ENCODE results near the gene RUFY4. TPM values are rescaled to one million over a fixed set of nuclear protein-coding genes. Genes with fewer than 3 reads are reported as not detected.

Gene RUFY4
- total and polyA plus RNA-seq, 3 donors from 2014 or later, result 0.17 to 0.39 (median 0.37) TPM

DNA sequence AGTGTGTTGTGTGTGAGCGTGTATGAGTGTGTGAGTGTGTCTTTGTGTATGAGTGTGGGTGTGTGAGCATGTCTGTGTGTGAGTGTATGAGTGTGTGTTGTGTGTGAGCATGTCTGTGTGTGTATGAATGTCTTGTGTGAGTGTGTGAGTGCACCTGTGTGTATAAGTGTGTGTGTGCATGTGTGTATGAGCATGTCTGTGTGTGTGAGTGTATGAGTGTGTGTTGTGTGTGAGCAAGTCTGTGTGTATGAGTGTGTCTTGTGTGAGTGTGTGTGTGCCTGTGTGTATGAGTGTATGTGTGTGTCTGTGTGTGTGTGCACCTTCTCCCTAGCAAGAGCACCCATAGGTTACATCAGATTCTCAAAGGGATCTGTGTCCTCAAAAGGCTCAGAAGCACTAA lies 37.8 kb upstream of the RUFY4 start:
- no peak for TF ChIP-seq POLR2A (IDR thresholded peaks at IDR 0.05)
- TF ChIP-seq, protein P1, sequence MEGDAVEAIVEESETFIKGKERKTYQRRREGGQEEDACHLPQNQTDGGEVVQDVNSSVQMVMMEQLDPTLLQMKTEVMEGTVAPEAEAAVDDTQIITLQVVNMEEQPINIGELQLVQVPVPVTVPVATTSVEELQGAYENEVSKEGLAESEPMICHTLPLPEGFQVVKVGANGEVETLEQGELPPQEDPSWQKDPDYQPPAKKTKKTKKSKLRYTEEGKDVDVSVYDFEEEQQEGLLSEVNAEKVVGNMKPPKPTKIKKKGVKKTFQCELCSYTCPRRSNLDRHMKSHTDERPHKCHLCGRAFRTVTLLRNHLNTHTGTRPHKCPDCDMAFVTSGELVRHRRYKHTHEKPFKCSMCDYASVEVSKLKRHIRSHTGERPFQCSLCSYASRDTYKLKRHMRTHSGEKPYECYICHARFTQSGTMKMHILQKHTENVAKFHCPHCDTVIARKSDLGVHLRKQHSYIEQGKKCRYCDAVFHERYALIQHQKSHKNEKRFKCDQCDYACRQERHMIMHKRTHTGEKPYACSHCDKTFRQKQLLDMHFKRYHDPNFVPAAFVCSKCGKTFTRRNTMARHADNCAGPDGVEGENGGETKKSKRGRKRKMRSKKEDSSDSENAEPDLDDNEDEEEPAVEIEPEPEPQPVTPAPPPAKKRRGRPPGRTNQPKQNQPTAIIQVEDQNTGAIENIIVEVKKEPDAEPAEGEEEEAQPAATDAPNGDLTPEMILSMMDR (IDR thresholded peaks at IDR 0.05), result no peak
- no peak overlapping the region for H3K27ac ChIP-seq
- no peaks in the 10 kb centered on the region for H3K36me3 ChIP-seq (ENCODE audit: low read depth, missing control alignments)
- no peaks in the 10 kb centered on the region for H3K4me1 ChIP-seq
- DNase-seq, result no peak
- H3K27me3 ChIP-seq, result no peaks in the 10 kb centered on the region
- no peak overlapping the region for H3K4me3 ChIP-seq
- H3K9me3 ChIP-seq, result no peaks in the 10 kb centered on the region
- intact Hi-C loops (cut with DNase I; ENCODE audit: low total_unique reads), result no loop called here
- WGBS, 2 donors, result 63 to 94% methylated on average over 1 of the region's 1 CpG

DNA sequence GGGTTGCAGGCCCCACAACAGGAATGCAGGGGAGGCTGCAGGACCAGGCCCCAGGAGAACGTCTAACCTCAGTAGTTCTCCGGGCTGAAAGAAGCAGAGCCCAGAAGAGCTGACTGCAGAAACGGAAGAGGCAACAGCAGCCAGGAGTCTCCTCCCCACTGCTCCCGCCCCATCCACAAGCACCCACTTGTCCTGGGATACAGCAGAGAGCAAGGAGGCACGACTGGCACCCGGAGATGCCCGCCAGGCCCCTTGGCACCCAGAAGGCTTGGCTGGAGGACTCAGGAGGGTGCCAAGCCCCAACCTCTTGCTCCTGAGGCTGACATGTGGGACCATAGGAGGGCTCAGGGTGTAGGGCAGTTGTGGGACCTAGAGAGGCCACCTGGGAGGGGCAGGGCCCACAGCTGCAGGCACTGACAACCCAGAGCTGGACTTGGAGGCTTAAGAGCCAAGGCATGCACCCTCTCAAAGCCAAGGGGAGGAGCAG lies 37.2 kb upstream of the RUFY4 start:
- no peak overlapping the region for H3K4me3 ChIP-seq
- H3K27ac ChIP-seq, result no peak overlapping the region
- no peaks in the 10 kb centered on the region for H3K4me1 ChIP-seq
- H3K27me3 ChIP-seq, result no peaks in the 10 kb centered on the region
- DNase-seq, result no peak
- 40 to 73% methylated on average over 1 to 7 of the region's 7 CpGs for WGBS, 2 donors
- H3K36me3 ChIP-seq (ENCODE audit: low read depth, missing control alignments), result no peaks in the 10 kb centered on the region
- H3K9me3 ChIP-seq, result no peaks in the 10 kb centered on the region
- TF ChIP-seq, protein P1 (IDR thresholded peaks at IDR 0.05), result no peak
- TF ChIP-seq POLR2A (IDR thresholded peaks at IDR 0.05), result no peak
- intact Hi-C loops (cut with DNase I; ENCODE audit: low total_unique reads), result no loop called here

DNA sequence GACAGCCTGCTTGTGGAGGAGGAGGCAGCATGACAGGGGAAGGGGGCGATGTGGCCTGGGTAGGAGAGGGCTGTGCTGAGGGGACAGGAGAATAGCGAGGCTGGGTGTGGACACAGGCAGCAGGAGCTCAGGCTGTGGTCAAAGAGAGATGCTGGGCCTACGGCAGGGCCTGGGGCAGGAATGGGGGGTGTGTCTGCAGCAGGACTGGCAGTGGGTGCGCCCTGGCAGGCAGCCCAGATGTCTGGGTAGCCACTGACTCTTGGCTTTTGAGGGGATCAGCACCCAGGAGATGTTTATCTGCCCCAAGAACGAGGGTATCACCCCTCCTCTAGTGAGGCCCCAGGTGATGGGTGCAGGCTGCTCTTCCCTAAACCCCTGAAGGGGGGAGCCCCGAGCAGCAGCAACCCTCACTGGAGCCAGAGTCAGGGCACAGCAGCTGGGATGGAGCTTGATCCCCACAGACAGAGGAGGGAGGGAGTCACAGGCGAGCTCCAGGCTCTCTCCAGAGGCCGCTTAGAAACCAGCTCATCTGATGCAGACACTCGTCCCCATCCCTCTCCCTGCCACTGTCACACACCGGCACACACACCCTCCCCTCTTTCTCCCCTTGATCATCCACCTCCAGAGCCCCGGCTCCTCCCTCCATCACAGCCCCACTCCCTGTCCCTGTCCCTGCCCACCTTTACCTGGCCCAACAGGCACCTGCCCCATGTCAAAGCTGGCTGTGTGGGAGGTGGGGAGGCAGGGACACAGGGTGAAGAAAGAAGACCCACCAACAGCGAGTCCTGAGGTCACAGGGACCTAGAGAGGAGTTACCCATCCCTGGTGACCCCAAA lies 36.5 kb upstream of the RUFY4 start:
- Histone ChIP-seq H3K9me3 (no peaks in the 10 kb centered on the region), H3K36me3 (ENCODE audit: low read depth, missing control alignments) (no peaks in the 10 kb centered on the region), H3K27me3 (no peaks in the 10 kb centered on the region), H3K4me1 (no peaks in the 10 kb centered on the region), H3K4me3 (no peak overlapping the region), H3K27ac (no peak overlapping the region)
- TF ChIP-seq POLR2A (IDR thresholded peaks at IDR 0.05), result no peak
- TF ChIP-seq, protein P1 (IDR thresholded peaks at IDR 0.05), result no peak
- no peak for DNase-seq
- WGBS, 2 donors, result 68 to 75% methylated on average over 11 to 12 of the region's 12 CpGs
- intact Hi-C loops (cut with DNase I; ENCODE audit: low total_unique reads), result no loop called here

DNA sequence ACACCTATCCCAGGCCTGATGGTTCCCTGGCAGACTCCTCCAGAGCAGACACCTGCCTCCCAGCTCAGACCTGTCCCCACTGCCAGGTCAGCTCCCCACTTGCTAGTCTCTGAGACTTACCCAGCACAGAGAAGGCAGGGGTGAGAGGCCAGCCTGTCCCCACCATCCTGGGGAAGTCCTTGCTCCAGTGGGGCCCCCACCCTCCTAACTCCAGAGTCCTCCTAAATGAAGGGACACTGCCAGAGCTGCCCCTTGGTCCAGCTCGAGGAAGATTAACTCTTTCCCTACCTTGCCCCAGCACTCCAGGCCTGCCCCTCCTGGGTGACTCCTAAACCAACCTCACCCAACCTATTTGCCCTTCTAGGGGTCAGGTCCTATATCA lies 35.9 kb upstream of the RUFY4 start:
- Histone ChIP-seq H3K36me3 (ENCODE audit: low read depth, missing control alignments) (no peaks in the 10 kb centered on the region), H3K27ac (no peak overlapping the region), H3K4me3 (no peak overlapping the region), H3K9me3 (no peaks in the 10 kb centered on the region), H3K4me1 (no peaks in the 10 kb centered on the region), H3K27me3 (no peaks in the 10 kb centered on the region)
- TF ChIP-seq, protein P1 (IDR thresholded peaks at IDR 0.05), result no peak
- TF ChIP-seq POLR2A (IDR thresholded peaks at IDR 0.05), result no peak
- WGBS, 2 donors, result 50 to 53% methylated on average over 1 of the region's 1 CpG
- intact Hi-C loops (cut with DNase I; ENCODE audit: low total_unique reads), result no loop called here
- no peak for DNase-seq

Data from testis (tissue), 3 donors.